Upper lobe of right lung (tissue), 1 donor: ENCODE data around the gene SCT. TPM values are rescaled to one million over a fixed set of nuclear protein-coding genes. Genes with fewer than 3 reads are reported as not detected.

Source experiments
- ATAC-seq: fragments of 200-7000 bp; cut with Tn5 transposase; one replicate; pipeline ENCODE4 v1.9.1; 2020; ENCODE audit warnings: mild to moderate bottlenecking, moderate library complexity
- DNase-seq: peaks from one replicate; pipeline ENCODE4 v3.0.0-alpha.2; 2020
- H3K27ac ChIP-seq: fragments of 200-600 bp; one replicate; pipeline ENCODE4 v1.8.0; 2022
- H3K27me3 ChIP-seq: fragments of 200-600 bp; one replicate; pipeline ENCODE4 v1.8.0; 2022; ENCODE audit warnings: mild to moderate bottlenecking
- H3K36me3 ChIP-seq: fragments of 200-600 bp; one replicate; pipeline ENCODE4 v1.8.0; 2022
- H3K4me1 ChIP-seq: fragments of 200-600 bp; one replicate; pipeline ENCODE4 v1.8.0; 2022
- H3K4me3 ChIP-seq: fragments of 200-600 bp; one replicate; pipeline ENCODE4 v1.8.0; 2022; ENCODE audit warnings: mild to moderate bottlenecking
- H3K9me3 ChIP-seq: fragments of 200-600 bp; one replicate; pipeline ENCODE4 v1.8.0; 2022
- CTCF ChIP-seq: fragments of 200-600 bp; IDR thresholded peaks from one replicate; pipeline ENCODE4 v1.8.0; 2022; ENCODE audit warnings: antibody characterized with exemption
- intact Hi-C: fragments of 100-400 bp; cut with DNase I; formaldehyde crosslinking; loops from one replicate; pipeline ENCODE4 v1.11.0; 2022
- total RNA-seq: library from RNA; stranded (reverse); fragmentation: NEBNext Ultra II Directional; extraction: Animal tissue kit (Norgen Biotek cat#: 25700); gene quantifications from one replicate; pipeline ENCODE4 v1.2.1, GENCODE V29; 2021
- donor health status: DM: no; HTN: yes; CAD: no; lungs with severe emphysema.

SCT gene
- total RNA-seq, 1 donor from 2014 or later: not detected

- Histone ChIP-seq H3K27ac (no peak overlapping the region), H3K9me3 (no peaks in the 10 kb centered on the region), H3K36me3 (peaks cover 71% of the 10 kb centered on the region), H3K27me3 (no peaks in the 10 kb centered on the region), H3K4me1 (peaks cover 25% of the 10 kb centered on the region), H3K4me3 (no peak overlapping the region)
- DNase-seq (peak; percentile 68), ATAC-seq (no peak)
- TF ChIP-seq CTCF: no peak
- intact Hi-C loops: no loop called here
These were observed 15.7 kb downstream of the SCT start for GRCh38 chr11:611001-611996.

- no peak overlapping the region for H3K4me3 ChIP-seq
- intact Hi-C loops: no loop called here
- peak; percentile 62 for DNase-seq
- no peaks in the 10 kb centered on the region for H3K9me3 ChIP-seq
- no peak overlapping the region for H3K27ac ChIP-seq
- H3K4me1 ChIP-seq: peaks cover 21% of the 10 kb centered on the region
- no peak for ATAC-seq
- no peaks in the 10 kb centered on the region for H3K27me3 ChIP-seq
- H3K36me3 ChIP-seq: peaks cover 81% of the 10 kb centered on the region
- TF ChIP-seq CTCF: no peak
These were observed 16.7 kb downstream of the SCT start for GRCh38 chr11:610146-610801.

- no peak for TF ChIP-seq CTCF
- H3K4me1 ChIP-seq: peaks cover 12% of the 10 kb centered on the region
- no peaks in the 10 kb centered on the region for H3K27me3 ChIP-seq
- no peak overlapping the region for H3K4me3 ChIP-seq
- H3K27ac ChIP-seq: no peak overlapping the region
- H3K36me3 ChIP-seq: peaks cover 90% of the 10 kb centered on the region
- DNase-seq (peak; percentile 63), ATAC-seq (no peak)
- intact Hi-C loops: no loop called here
- H3K9me3 ChIP-seq: no peaks in the 10 kb centered on the region
These were observed 17.6 kb downstream of the SCT start for GRCh38 chr11:609341-609811.

- Histone ChIP-seq H3K27me3 (no peaks in the 10 kb centered on the region), H3K4me1 (peaks cover 6% of the 10 kb centered on the region), H3K9me3 (no peaks in the 10 kb centered on the region), H3K4me3 (no peak overlapping the region), H3K27ac (no peak overlapping the region), H3K36me3 (peaks cover 96% of the 10 kb centered on the region)
- TF ChIP-seq CTCF: no peak
- no peak for ATAC-seq
- intact Hi-C loops: no loop called here
- peak; percentile 65 for DNase-seq
These were observed 18.2 kb downstream of the SCT start for GRCh38 chr11:608791-609251.

GRCh38 chr11:607971-608659, 18.9 kb downstream of the SCT start:
- Histone ChIP-seq H3K36me3 (peaks cover 100% of the 10 kb centered on the region), H3K4me3 (no peak overlapping the region), H3K4me1 (peaks cover 4% of the 10 kb centered on the region), H3K9me3 (no peaks in the 10 kb centered on the region), H3K27me3 (no peaks in the 10 kb centered on the region), H3K27ac (no peak overlapping the region)
- TF ChIP-seq CTCF: no peak
- intact Hi-C loops: no loop called here
- DNase-seq (peak; percentile 61), ATAC-seq (no peak)
